HT-29 (cell line): ENCODE data around the gene HOXB9. TPM values are rescaled to one million over a fixed set of nuclear protein-coding genes. Genes with fewer than 3 reads are reported as not detected.

Experiments used
- DNase-seq: peaks from one replicate; pipeline ENCODE4 v3.0.0-alpha.2; 2015; ENCODE audit warnings: low spot score
- total RNA-seq: library from RNA; depleted of rRNA; stranded (reverse); fragments of >200 nt; shearing (Covaris generic); gene quantifications from 2 replicates; pipeline ENCODE4 v1.2.3, GENCODE V29; 2014

HOXB9 gene
- total RNA-seq, 1 experiment from 2014 or later, result 188 TPM

- peak; percentile 77 for DNase-seq
These were observed 14.1 kb upstream of the HOXB9 start for GRCh38 chr17:48639982-48640857.

- DNase-seq, result peak; percentile 95
These were observed 13.0 kb upstream of the HOXB9 start for GRCh38 chr17:48639136-48639535.

- peak; percentile 76 for DNase-seq
These were observed 11.4 kb upstream of the HOXB9 start for GRCh38 chr17:48637323-48638260.

- DNase-seq, result peak; percentile 92
These were observed 10.2 kb upstream of the HOXB9 start for GRCh38 chr17:48636177-48637018.

- peak; percentile 41 for DNase-seq
These were observed 8.5 kb upstream of the HOXB9 start for GRCh38 chr17:48634493-48635208.

GRCh38 chr17:48633266-48633677, 7.1 kb upstream of the HOXB9 start:
- no peak for DNase-seq

GRCh38 chr17:48632579-48633265, 6.6 kb upstream of the HOXB9 start:
- DNase-seq, result peak; percentile 83

- peak; percentile 76 for DNase-seq
These were observed 5.8 kb upstream of the HOXB9 start for GRCh38 chr17:48631693-48632578.

GRCh38 chr17:48630925-48631692, 5.0 kb upstream of the HOXB9 start:
- DNase-seq, result peak; percentile 69

- peak; percentile 72 for DNase-seq
These were observed 4.1 kb upstream of the HOXB9 start for GRCh38 chr17:48630009-48630924.

GRCh38 chr17:48629411-48629759, 3.2 kb upstream of the HOXB9 start:
- DNase-seq, result no peak

GRCh38 chr17:48628649-48629410, 2.7 kb upstream of the HOXB9 start:
- DNase-seq, result peak; percentile 74

- DNase-seq, result no peak
These were observed 1.7 kb upstream of the HOXB9 start for GRCh38 chr17:48627623-48628521.

GRCh38 chr17:48627118-48627597, 1.0 kb upstream of the HOXB9 start:
- DNase-seq, result no peak
